Measurements from ENCODE around the gene ID3. TPM values are rescaled to one million over a fixed set of nuclear protein-coding genes. Genes with fewer than 3 reads are reported as not detected.

Gene ID3
- total and polyA plus RNA-seq, 9 of the 15 experiments (the other 6 are each of a cell fraction or from before 2014, with no cell fraction given): 6.8 to 59.8 (median 23.5) TPM

- TF ChIP-seq MBD1 (CRISPR knock-in tag; IDR thresholded peaks at IDR 0.05): no peak
- no peak for TF ChIP-seq ZNF274 (IDR thresholded peaks at IDR 0.05; ENCODE audit: borderline replicate concordance, low read depth, low read length)
- no peak for TF ChIP-seq SNRNP70 (optimal IDR thresholded peaks at IDR 0.05; ENCODE audit: low read depth, low read length)
- no peak for TF ChIP-seq ZBTB2 (IDR thresholded peaks at IDR 0.05)
- TF ChIP-seq HLTF (IDR thresholded peaks at IDR 0.05): no peak
- no peak for TF ChIP-seq ELK1 (CRISPR knock-in tag; IDR thresholded peaks at IDR 0.05)
- no peak for TF ChIP-seq TCFL5 (CRISPR knock-in tag; conservative IDR thresholded peaks at IDR 0.05)
- TF ChIP-seq ZNF174 (CRISPR knock-in tag; IDR thresholded peaks at IDR 0.05): no peak
- TF ChIP-seq ZNF354B (CRISPR knock-in tag; IDR thresholded peaks at IDR 0.05): no peak
- no peak for TF ChIP-seq TCF7L2 (IDR thresholded peaks at IDR 0.05; ENCODE audit: low read depth, low read length)
- peak; percentile 26 for TF ChIP-seq PHF20 (IDR thresholded peaks at IDR 0.05; ENCODE audit: partially characterized antibody)
- peak; percentile 18; the same call in 1 of the 2 replicates for TF ChIP-seq CREM (IDR thresholded peaks at IDR 0.05; ENCODE audit: low read depth)
- no peak; the same call in 1 of the 2 replicates for TF ChIP-seq ETV5 (CRISPR knock-in tag; IDR thresholded peaks at IDR 0.05; ENCODE audit: low read depth)
- no peak for TF ChIP-seq POLR3A (IDR thresholded peaks at IDR 0.05; ENCODE audit: borderline replicate concordance, extremely low read depth, insufficient read depth, insufficient read length)
- TF ChIP-seq LCOR (CRISPR knock-in tag; IDR thresholded peaks at IDR 0.05): no peak
- no peak for TF ChIP-seq ADNP (tag; IDR thresholded peaks at IDR 0.05)
- TF ChIP-seq THRB (CRISPR knock-in tag; conservative IDR thresholded peaks at IDR 0.05): no peak
- no peak for TF ChIP-seq MECOM (CRISPR knock-in tag; IDR thresholded peaks at IDR 0.05)
- TF ChIP-seq SIN3B (IDR thresholded peaks at IDR 0.05; ENCODE audit: low read depth): 0 out of 2 replicates have a peak, but pooled peaks have one; percentile 43
Measured at GRCh38 chr1:23554481-23555269, 4.6 kb downstream of the ID3 start (continued).
